Keratinocyte (primary cell): ENCODE measurements around the gene L3MBTL3. TPM values are rescaled to one million over a fixed set of nuclear protein-coding genes. Genes with fewer than 3 reads are reported as not detected.

Experiments used
- DNase-seq: peaks from one replicate; pipeline ENCODE4 v3.0.0-alpha.2; 2011; ENCODE audit warnings: low read depth, missing footprints, low spot score
- FAIRE-seq: peaks from 2 replicates; lab custom pipeline; 2011; peaks lifted over from hg19 to GRCh38; lab: Jason Lieb, UNC
- H2AFZ ChIP-seq: 2 replicates; pipeline ENCODE4 v1.6.0; 2012; ENCODE audit warnings: low read length, control low read depth, inconsistent platforms; ENCODE audit not compliant: control insufficient read depth
- H3K27ac ChIP-seq: 2 replicates; pipeline ENCODE4 v1.5.1; 2011; ENCODE audit warnings: low read length; ENCODE audit not compliant: control insufficient read depth, insufficient read depth
- H3K27me3 ChIP-seq: 3 replicates; pipeline ENCODE4 v1.6.0; 2011; ENCODE audit warnings: low read length; ENCODE audit not compliant: control insufficient read depth, insufficient read depth; ENCODE audit errors: extremely low read depth
- H3K36me3 ChIP-seq, 2 experiments: 2 replicates in 1 of 2; 3 replicates in 1 of 2; pipeline ENCODE4 v1.5.1; 2011; ENCODE audit warnings: low read length in 2 of 2, mild to moderate bottlenecking in 1 of 2; ENCODE audit not compliant: control insufficient read depth in 2 of 2, insufficient read depth in 2 of 2; ENCODE audit errors: extremely low read depth in 1 of 2
- H3K4me1 ChIP-seq: 3 replicates; pipeline ENCODE4 v1.5.1; 2011; ENCODE audit warnings: low read length; ENCODE audit not compliant: control insufficient read depth, insufficient read depth; ENCODE audit errors: extremely low read depth
- H3K4me2 ChIP-seq: 3 replicates; pipeline ENCODE4 v1.6.0; 2011; ENCODE audit warnings: low read depth, low read length; ENCODE audit not compliant: control insufficient read depth, insufficient read depth; ENCODE audit errors: extremely low read depth
- H3K4me3 ChIP-seq, 3 experiments: fragments of 200-600 bp in 1 of 3; sonication (generic) in 1 of 3; 2 replicates in 2 of 3; 3 replicates in 1 of 3; pipeline ENCODE4 v1.5.1; 2011 to 2016; ENCODE audit warnings: low read length in 3 of 3, mild to moderate bottlenecking in 3 of 3, control low read depth in 2 of 3, inconsistent platforms in 1 of 3, low read depth in 1 of 3, mixed read lengths in 1 of 3, mixed run types in 1 of 3, moderate library complexity in 1 of 3; ENCODE audit not compliant: control insufficient read depth in 2 of 3, insufficient read depth in 2 of 3; ENCODE audit errors: extremely low read depth in 1 of 3
- H3K79me2 ChIP-seq: 2 replicates; pipeline ENCODE4 v1.6.0; 2012; ENCODE audit warnings: low read length; ENCODE audit not compliant: control insufficient read depth, insufficient read depth
- H3K9ac ChIP-seq: 3 replicates; pipeline ENCODE4 v1.6.0; 2011; ENCODE audit warnings: low read length; ENCODE audit not compliant: control insufficient read depth, insufficient read depth; ENCODE audit errors: extremely low read depth
- H3K9me1 ChIP-seq: 3 replicates; pipeline ENCODE4 v1.6.0; 2011; ENCODE audit warnings: low read length; ENCODE audit not compliant: control insufficient read depth, insufficient read depth; ENCODE audit errors: extremely low read depth
- H3K9me3 ChIP-seq: 2 replicates; pipeline ENCODE4 v1.5.1; 2012; ENCODE audit warnings: low read depth, low read length; ENCODE audit not compliant: control insufficient read depth
- H4K20me1 ChIP-seq: 3 replicates; pipeline ENCODE4 v1.6.0; 2011; ENCODE audit warnings: low read length; ENCODE audit not compliant: control insufficient read depth, insufficient read depth; ENCODE audit errors: extremely low read depth
- CTCF ChIP-seq, 3 experiments: IDR thresholded peaks in 1 of 3; conservative IDR thresholded peaks in 1 of 3; optimal IDR thresholded peaks in 1 of 3; 2 replicates in 2 of 3; 3 replicates in 1 of 3; pipeline versions ENCODE3 to v1.5.1; 2011; ENCODE audit warnings: low read length in 3 of 3, mild to moderate bottlenecking in 3 of 3, moderate library complexity in 2 of 3, control low read depth in 1 of 3, inconsistent platforms in 1 of 3; ENCODE audit not compliant: insufficient read depth in 2 of 3; ENCODE audit errors: extremely low read depth in 1 of 3
- EZH2 ChIP-seq: IDR thresholded peaks from one replicate; pipeline ENCODE4 v1.6.1; 2012; ENCODE audit warnings: inconsistent platforms, mild to moderate bottlenecking, low read length, moderate library complexity
- dilution Hi-C: fragments of 300-500 bp; cut with MboI; formaldehyde crosslinking; loops from one replicate; pipeline ENCODE4 v1.7.0; 2020; ENCODE audit warnings: low sequenced_read_pairs; ENCODE audit not compliant: extremely low pct_ligation_motif_present
- polyA plus RNA-seq, 5 experiments: library from polyadenylated mRNA; depleted of rRNA in 3 of 5; stranded (reverse) in 3 of 5; stranded (forward) in 1 of 5; unstranded in 1 of 5; fragments of >200 nt; gene quantifications; 1 replicate in 1 of 5; 2 replicates in 3 of 5; 3 replicates in 1 of 5; pipeline versions ENCODE4 v1.2.1 to v1.2.3, GENCODE V29; 2011 to 2012; ENCODE audit warnings: missing spikeins in 2 of 5, low read depth in 1 of 5, low replicate concordance in 1 of 5

The L3MBTL3 gene
- polyA plus RNA-seq, 1 donor (not counting 4 experiments of a cell fraction or from before 2014, with no cell fraction given), result 16.6 TPM

- no peaks in the 10 kb centered on the region for H3K36me3 ChIP-seq
- TF ChIP-seq CTCF (optimal IDR thresholded peaks at IDR 0.05 in 1 of 3, IDR thresholded peaks at IDR 0.05 in 1 of 3, conservative IDR thresholded peaks at IDR 0.05 in 1 of 3; ENCODE audit: extremely low read depth in 1 of 3, insufficient read depth in 2 of 3, low read length in 3 of 3), result no peak
- TF ChIP-seq EZH2, result no peak
- H3K4me1 ChIP-seq, result no peaks in the 10 kb centered on the region
- no peaks in the 10 kb centered on the region for H3K79me2 ChIP-seq
- dilution Hi-C loops, result no loop called here
- H3K4me3 ChIP-seq, result no peak overlapping the region
- H2AFZ ChIP-seq, result no peak overlapping the region
- DNase-seq, result no peak
- H3K9ac ChIP-seq, result no peak overlapping the region
- H3K27me3 ChIP-seq, result no peaks in the 10 kb centered on the region
- no peaks in the 10 kb centered on the region for H3K9me3 ChIP-seq
- no peak for FAIRE-seq
- H3K9me1 ChIP-seq, result no peaks in the 10 kb centered on the region
- H3K27ac ChIP-seq, result no peak overlapping the region
- H4K20me1 ChIP-seq, result no peaks in the 10 kb centered on the region
- no peak overlapping the region for H3K4me2 ChIP-seq
Observed at GRCh38 chr6:130143709-130144108, 125.3 kb downstream of the L3MBTL3 start.

- Histone ChIP-seq H2AFZ (no peak overlapping the region), H3K4me2 (no peak overlapping the region)
Observed at GRCh38 chr6:130147111-130147510, 128.7 kb downstream of the L3MBTL3 start.

More at GRCh38 chr6:130147111-130147510, 128.7 kb downstream of the L3MBTL3 start:
- FAIRE-seq (no peak), DNase-seq (no peak)
- dilution Hi-C loops, result no loop called here
- TF ChIP-seq CTCF (optimal IDR thresholded peaks at IDR 0.05 in 1 of 3, IDR thresholded peaks at IDR 0.05 in 1 of 3, conservative IDR thresholded peaks at IDR 0.05 in 1 of 3; ENCODE audit: extremely low read depth in 1 of 3, insufficient read depth in 2 of 3, low read length in 3 of 3) (no peak), EZH2 (no peak)
- H3K9me1 ChIP-seq, result no peaks in the 10 kb centered on the region
- H3K4me1 ChIP-seq, result no peaks in the 10 kb centered on the region
- H3K79me2 ChIP-seq, result no peaks in the 10 kb centered on the region
- no peak overlapping the region for H3K27ac ChIP-seq
- no peaks in the 10 kb centered on the region for H3K9me3 ChIP-seq
- no peaks in the 10 kb centered on the region for H3K27me3 ChIP-seq
- no peaks in the 10 kb centered on the region for H4K20me1 ChIP-seq
- H3K36me3 ChIP-seq, result no peaks in the 10 kb centered on the region
- no peak overlapping the region for H3K4me3 ChIP-seq
- no peak overlapping the region for H3K9ac ChIP-seq
